ENCODE measurements around the gene SELENOV.

The SELENOV gene

GRCh38 chr19:39540333-39540673 lies 25.4 kb downstream of the SELENOV start (continued):
- peak; percentile 22; the same call in 1 of the 2 replicates for TF ChIP-seq ZNF692 (tag by site-specific recombination; IDR thresholded peaks at IDR 0.05)
- peak; percentile 4; the same call in 1 of the 2 replicates for TF ChIP-seq ZFHX2 (tag by site-specific recombination; conservative IDR thresholded peaks at IDR 0.05)
- peak; percentile 53; the same call in 1 of the 2 replicates for TF ChIP-seq PRDM10 (tag by site-specific recombination; IDR thresholded peaks at IDR 0.05)
- TF ChIP-seq MEIS1 (CRISPR knock-in tag; IDR thresholded peaks at IDR 0.05; ENCODE audit: borderline replicate concordance): no peak

GRCh38 chr19:39542206-39542605 lies 27.3 kb downstream of the SELENOV start:
- H3K36me3 ChIP-seq (ENCODE audit: control insufficient read depth in 2 of 2, insufficient read depth in 1 of 2, low read length in 2 of 2): peaks cover 2 to 12% of the 10 kb centered on the region in 2 experiments; a peak in 2 of 3 replicates
- no peaks in the 10 kb centered on the region for H3K9me3 ChIP-seq (ENCODE audit: control insufficient read depth, insufficient read depth, low read depth, low read length)
- ChIA-PET POLR2A (interaction anchor here (0.9 to 1.7 kb wide), 3 partner anchors 9 to 106 kb away, joined by 4 to 6 read pairs (median 5); partner anchors contain the start of genes EID2B and RPS16), CTCF (interaction anchor here (0.6 to 5.3 kb wide), 20 partner anchors 9 to 883 kb away, joined by 3 to 37 read pairs (median 4); partner anchors contain the start of gene EID2B)
- no peak overlapping the region for H3K4me3 ChIP-seq (ENCODE audit: low read depth, low read length)
- no peak overlapping the region for H3K27ac ChIP-seq (ENCODE audit: extremely low read depth, low read depth, low read length)
- TF ChIP-seq ZNF792 (tag by site-specific recombination; IDR thresholded peaks at IDR 0.05) (no peak), ZBTB17 (tag by site-specific recombination; IDR thresholded peaks at IDR 0.05) (peak; percentile 49; the same call in 1 of the 2 replicates), GLI2 (tag by site-specific recombination; IDR thresholded peaks at IDR 0.05; ENCODE audit: borderline replicate concordance, low read depth) (no peak), ZNF555 (tag by site-specific recombination; conservative IDR thresholded peaks at IDR 0.05) (no peak), ZNF501 (tag by site-specific recombination; IDR thresholded peaks at IDR 0.05) (no peak)
- H3K4me1 ChIP-seq (ENCODE audit: control insufficient read depth, insufficient read depth, low read length): peaks cover 16% of the 10 kb centered on the region

GRCh38 chr19:39543477-39543857 lies 28.5 kb downstream of the SELENOV start:
- Histone ChIP-seq H3K36me3 (ENCODE audit: control insufficient read depth in 2 of 2, insufficient read depth in 1 of 2, low read length in 2 of 2) (no peaks in the 10 kb centered on the region), H3K9me3 (ENCODE audit: control insufficient read depth, insufficient read depth, low read depth, low read length) (no peaks in the 10 kb centered on the region), H3K4me1 (ENCODE audit: control insufficient read depth, insufficient read depth, low read length) (peaks cover 11% of the 10 kb centered on the region), H3K27ac (ENCODE audit: extremely low read depth, low read depth, low read length) (no peak overlapping the region), H3K4me3 (ENCODE audit: low read depth, low read length) (no peak overlapping the region)
- ChIA-PET POLR2A (interaction anchor here (1.2 kb wide), 1 partner anchor 108 kb away, joined by 6 read pairs; the partner anchor contains the start of gene RPS16), CTCF (interaction anchor here (0.6 to 5.3 kb wide), 9 partner anchors 10 to 132 kb away, joined by 3 to 37 read pairs (median 5); partner anchors contain the start of gene EID2B)
- TF ChIP-seq ZNF645 (tag by site-specific recombination; IDR thresholded peaks at IDR 0.05): 0 out of 2 replicates have a peak, but pooled peaks have one; percentile 14
- no peak for TF ChIP-seq ZNF777 (tag by site-specific recombination; IDR thresholded peaks at IDR 0.05; ENCODE audit: borderline replicate concordance)
- no peak for TF ChIP-seq ZNF280C (tag by site-specific recombination; IDR thresholded peaks at IDR 0.05)
- TF ChIP-seq KLF16 (tag by site-specific recombination; IDR thresholded peaks at IDR 0.05): no peak
